ENCODE measurements around the gene RAB4A.

The RAB4A gene

GRCh38 chr1:229272164-229273158, 1.6 kb downstream of the RAB4A start:
- Histone ChIP-seq H2BK15ac (ENCODE audit: low read length) (no peak overlapping the region), H2BK12ac (ENCODE audit: low read length) (no peak overlapping the region), H3K79me1 (ENCODE audit: low read depth, low read length) (no peaks in the 10 kb centered on the region), H3K4me2 (ENCODE audit: insufficient read depth, low read length, poor library complexity, severe bottlenecking) (peak overlapping the region; percentile 80), H2BK120ac (ENCODE audit: low read depth, low read length) (no peak overlapping the region), H3K36me3 (replicated peaks in 1 of 2; ENCODE audit: control insufficient read depth in 2 of 2, insufficient read depth in 2 of 2, low read length in 2 of 2) (peaks cover 1 to 5% of the 10 kb centered on the region in 2 donors), H3K23ac (ENCODE audit: low read depth, low read length, poor library complexity) (no peak overlapping the region), H3K4me1 (ENCODE audit: control insufficient read depth in 2 of 2, insufficient read depth in 1 of 2, low read depth in 1 of 2, low read length in 2 of 2) (peaks cover 7 to 11% of the 10 kb centered on the region in 2 donors), H2BK5ac (ENCODE audit: low read length) (no peak overlapping the region), H4K8ac (ENCODE audit: low read depth, low read length) (no peak overlapping the region), H3K27ac (replicated peaks; ENCODE audit: low read length) (no peak overlapping the region), H4K91ac (ENCODE audit: low read depth, low read length, poor library complexity) (no peak overlapping the region), H3K4me3 (ENCODE audit: low read length in 2 of 2) (peak overlapping the region in 1 of 2 donors; percentile 61), H3K14ac (ENCODE audit: low read length) (no peak overlapping the region), H2AFZ (ENCODE audit: low read length) (no peak overlapping the region), H3K9ac (ENCODE audit: low read depth, low read length, poor library complexity) (no peak overlapping the region), H3K4ac (ENCODE audit: low read length) (no peak overlapping the region), H2AK5ac (ENCODE audit: low read depth, low read length) (no peak overlapping the region), H3K9me3 (replicated peaks in 1 of 2; ENCODE audit: control insufficient read depth in 2 of 2, insufficient read depth in 1 of 2, low read depth in 1 of 2, low read length in 2 of 2) (peaks cover 0 to 3% of the 10 kb centered on the region in 2 donors), H3K27me3 (ENCODE audit: control insufficient read depth in 3 of 3, insufficient read depth in 3 of 3, low read depth in 1 of 3, low read length in 3 of 3) (no peaks in the 10 kb centered on the region), H3K18ac (ENCODE audit: low read length) (no peak overlapping the region)
- no CpG with 5 or more reads among the region's 11 CpGs for WGBS, 2 donors (ENCODE audit: extremely low coverage in 2 of 2, insufficient read length in 2 of 2, insufficient replicate concordance in 1 of 2)
- DNase-seq (ENCODE audit: low spot score): no peak

- Histone ChIP-seq H4K91ac (ENCODE audit: low read depth, low read length, poor library complexity) (no peak overlapping the region), H3K9me3 (replicated peaks in 1 of 2; ENCODE audit: control insufficient read depth in 2 of 2, insufficient read depth in 1 of 2, low read depth in 1 of 2, low read length in 2 of 2) (peaks cover 0 to 3% of the 10 kb centered on the region in 2 donors), H3K9ac (ENCODE audit: low read depth, low read length, poor library complexity) (no peak overlapping the region), H2BK5ac (ENCODE audit: low read length) (no peak overlapping the region), H3K36me3 (replicated peaks in 1 of 2; ENCODE audit: control insufficient read depth in 2 of 2, insufficient read depth in 2 of 2, low read length in 2 of 2) (peaks cover 1 to 7% of the 10 kb centered on the region in 2 donors), H2BK15ac (ENCODE audit: low read length) (no peak overlapping the region), H2AK5ac (ENCODE audit: low read depth, low read length) (no peak overlapping the region), H3K14ac (ENCODE audit: low read length) (no peak overlapping the region), H3K4ac (ENCODE audit: low read length) (no peak overlapping the region), H2BK120ac (ENCODE audit: low read depth, low read length) (no peak overlapping the region), H4K8ac (ENCODE audit: low read depth, low read length) (no peak overlapping the region), H3K23ac (ENCODE audit: low read depth, low read length, poor library complexity) (no peak overlapping the region), H3K27ac (replicated peaks; ENCODE audit: low read length) (no peak overlapping the region), H2BK12ac (ENCODE audit: low read length) (no peak overlapping the region), H3K27me3 (ENCODE audit: control insufficient read depth in 3 of 3, insufficient read depth in 3 of 3, low read depth in 1 of 3, low read length in 3 of 3) (no peaks in the 10 kb centered on the region), H3K4me2 (ENCODE audit: insufficient read depth, low read length, poor library complexity, severe bottlenecking) (no peak overlapping the region), H3K18ac (ENCODE audit: low read length) (no peak overlapping the region), H3K4me3 (ENCODE audit: low read length in 2 of 2) (peak overlapping the region in 1 of 2 donors; percentile 6), H3K4me1 (ENCODE audit: control insufficient read depth in 2 of 2, insufficient read depth in 1 of 2, low read depth in 1 of 2, low read length in 2 of 2) (peaks cover 7 to 11% of the 10 kb centered on the region in 2 donors), H3K79me1 (ENCODE audit: low read depth, low read length) (no peaks in the 10 kb centered on the region), H2AFZ (ENCODE audit: low read length) (no peak overlapping the region)
- DNase-seq (ENCODE audit: low spot score): no peak
- no CpG with 5 or more reads among the region's 7 CpGs for WGBS, 2 donors (ENCODE audit: extremely low coverage in 2 of 2, insufficient read length in 2 of 2, insufficient replicate concordance in 1 of 2)
Observed at GRCh38 chr1:229273507-229274232, 2.8 kb downstream of the RAB4A start.

- no peak overlapping the region for H3K9ac ChIP-seq (ENCODE audit: low read depth, low read length, poor library complexity)
- no peak for DNase-seq (ENCODE audit: low spot score)
- H3K36me3 ChIP-seq (replicated peaks in 1 of 2; ENCODE audit: control insufficient read depth in 2 of 2, insufficient read depth in 2 of 2, low read length in 2 of 2): peaks cover 1 to 7% of the 10 kb centered on the region in 2 donors
- H4K91ac ChIP-seq (ENCODE audit: low read depth, low read length, poor library complexity): no peak overlapping the region
- H3K4me1 ChIP-seq (ENCODE audit: control insufficient read depth in 2 of 2, insufficient read depth in 1 of 2, low read depth in 1 of 2, low read length in 2 of 2): peaks cover 9 to 11% of the 10 kb centered on the region in 2 donors
- no peak overlapping the region for H2BK15ac ChIP-seq (ENCODE audit: low read length)
- no peak overlapping the region for H2AFZ ChIP-seq (ENCODE audit: low read length)
- H3K4me2 ChIP-seq (ENCODE audit: insufficient read depth, low read length, poor library complexity, severe bottlenecking): no peak overlapping the region
- no peak overlapping the region for H2BK12ac ChIP-seq (ENCODE audit: low read length)
- H3K9me3 ChIP-seq (replicated peaks in 1 of 2; ENCODE audit: control insufficient read depth in 2 of 2, insufficient read depth in 1 of 2, low read depth in 1 of 2, low read length in 2 of 2): peaks cover 0 to 3% of the 10 kb centered on the region in 2 donors
- H4K8ac ChIP-seq (ENCODE audit: low read depth, low read length): no peak overlapping the region
- no peak overlapping the region for H3K4me3 ChIP-seq (ENCODE audit: low read length in 2 of 2)
- no peak overlapping the region for H3K18ac ChIP-seq (ENCODE audit: low read length)
- H3K14ac ChIP-seq (ENCODE audit: low read length): no peak overlapping the region
- no peak overlapping the region for H2BK5ac ChIP-seq (ENCODE audit: low read length)
- no peak overlapping the region for H3K4ac ChIP-seq (ENCODE audit: low read length)
- no CpG with 5 or more reads among the region's 2 CpGs for WGBS, 2 donors (ENCODE audit: extremely low coverage in 2 of 2, insufficient read length in 2 of 2, insufficient replicate concordance in 1 of 2)
- no peak overlapping the region for H3K27ac ChIP-seq (replicated peaks; ENCODE audit: low read length)
- H2BK120ac ChIP-seq (ENCODE audit: low read depth, low read length): no peak overlapping the region
- H3K27me3 ChIP-seq (ENCODE audit: control insufficient read depth in 3 of 3, insufficient read depth in 3 of 3, low read depth in 1 of 3, low read length in 3 of 3): no peaks in the 10 kb centered on the region
- H2AK5ac ChIP-seq (ENCODE audit: low read depth, low read length): no peak overlapping the region
- no peak overlapping the region for H3K23ac ChIP-seq (ENCODE audit: low read depth, low read length, poor library complexity)
- H3K79me1 ChIP-seq (ENCODE audit: low read depth, low read length): peaks cover 2% of the 10 kb centered on the region
Observed at GRCh38 chr1:229275005-229275404, 4.1 kb downstream of the RAB4A start.
